Sigmoid colon (tissue), 4 donors: Measurements from ENCODE around the gene TBC1D2B.

ENCODE experiments used
- EP300 ChIP-seq, 4 donors: sonication (generic); formaldehyde crosslinking; IDR thresholded peaks; one replicate each; pipeline ENCODE4 v1.6.1; 2017; ENCODE audit warnings: antibody characterized with exemption in 4 of 4
- TF ChIP-seq, protein P1 (sequence below), 4 experiments: fragments of 450-650 bp in 3 of 4; fragments of 200-600 bp in 1 of 4; IDR thresholded peaks; one replicate each; pipeline ENCODE4 v1.5.1; 2016 to 2019; ENCODE audit warnings: antibody characterized with exemption in 4 of 4, mild to moderate bottlenecking in 3 of 4, moderate library complexity in 2 of 4

DNA sequence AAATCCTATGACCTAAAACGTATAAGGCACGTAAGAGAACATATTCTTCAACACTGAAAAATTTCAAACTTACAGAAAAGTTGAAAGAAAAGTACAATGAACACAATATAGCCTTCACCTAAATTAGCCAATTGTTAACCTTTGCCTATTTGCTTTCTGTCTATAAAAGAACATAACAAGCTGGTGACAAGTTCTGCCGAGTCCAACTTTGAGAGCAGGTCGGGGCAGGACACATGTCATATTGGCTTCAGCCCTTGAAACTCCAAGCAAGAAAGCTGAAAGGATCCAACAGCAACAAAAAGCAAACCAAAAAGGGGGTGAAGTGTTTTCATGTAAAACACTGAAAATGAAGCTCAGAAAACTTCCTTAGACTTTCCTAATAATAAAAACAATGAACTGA lies 59.1 kb downstream of the TBC1D2B start:
- TF ChIP-seq, protein P1, sequence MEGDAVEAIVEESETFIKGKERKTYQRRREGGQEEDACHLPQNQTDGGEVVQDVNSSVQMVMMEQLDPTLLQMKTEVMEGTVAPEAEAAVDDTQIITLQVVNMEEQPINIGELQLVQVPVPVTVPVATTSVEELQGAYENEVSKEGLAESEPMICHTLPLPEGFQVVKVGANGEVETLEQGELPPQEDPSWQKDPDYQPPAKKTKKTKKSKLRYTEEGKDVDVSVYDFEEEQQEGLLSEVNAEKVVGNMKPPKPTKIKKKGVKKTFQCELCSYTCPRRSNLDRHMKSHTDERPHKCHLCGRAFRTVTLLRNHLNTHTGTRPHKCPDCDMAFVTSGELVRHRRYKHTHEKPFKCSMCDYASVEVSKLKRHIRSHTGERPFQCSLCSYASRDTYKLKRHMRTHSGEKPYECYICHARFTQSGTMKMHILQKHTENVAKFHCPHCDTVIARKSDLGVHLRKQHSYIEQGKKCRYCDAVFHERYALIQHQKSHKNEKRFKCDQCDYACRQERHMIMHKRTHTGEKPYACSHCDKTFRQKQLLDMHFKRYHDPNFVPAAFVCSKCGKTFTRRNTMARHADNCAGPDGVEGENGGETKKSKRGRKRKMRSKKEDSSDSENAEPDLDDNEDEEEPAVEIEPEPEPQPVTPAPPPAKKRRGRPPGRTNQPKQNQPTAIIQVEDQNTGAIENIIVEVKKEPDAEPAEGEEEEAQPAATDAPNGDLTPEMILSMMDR (IDR thresholded peaks at IDR 0.05) = no peak
- TF ChIP-seq EP300 (IDR thresholded peaks at IDR 0.05) = no peak
